GM21529 (cell line): Measurements from ENCODE around the gene PARD6G.
A peak's percentile ranks its signal among the peaks of the same experiment; 100 is the strongest.

Experiments used
- ATAC-seq: cut with Tn5 transposase; IDR thresholded peaks from one replicate; pipeline ENCODE4 v1.9.1; 2021; ENCODE audit not compliant: unreplicated experiment

PARD6G gene

DNA sequence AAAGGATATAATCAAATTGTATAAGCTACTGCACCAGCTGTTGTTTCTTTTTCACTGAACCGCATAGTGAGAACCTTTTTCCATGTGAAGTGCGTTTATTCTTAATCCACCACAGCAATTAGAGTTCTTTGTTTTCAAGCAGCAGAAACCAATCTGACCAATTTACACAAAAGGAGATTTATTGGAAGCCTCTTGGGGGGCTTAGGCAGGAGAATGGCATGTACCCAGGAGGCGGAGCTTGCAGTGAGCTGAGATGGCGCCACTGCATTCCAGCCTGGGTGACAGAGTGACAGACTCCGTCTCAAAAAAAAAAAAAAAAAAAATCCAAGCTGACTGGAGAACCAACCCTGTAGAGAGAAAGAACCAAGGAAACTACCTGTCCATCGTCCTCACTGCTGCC lies 128.2 kb downstream of the PARD6G start:
- no peak for ATAC-seq

DNA sequence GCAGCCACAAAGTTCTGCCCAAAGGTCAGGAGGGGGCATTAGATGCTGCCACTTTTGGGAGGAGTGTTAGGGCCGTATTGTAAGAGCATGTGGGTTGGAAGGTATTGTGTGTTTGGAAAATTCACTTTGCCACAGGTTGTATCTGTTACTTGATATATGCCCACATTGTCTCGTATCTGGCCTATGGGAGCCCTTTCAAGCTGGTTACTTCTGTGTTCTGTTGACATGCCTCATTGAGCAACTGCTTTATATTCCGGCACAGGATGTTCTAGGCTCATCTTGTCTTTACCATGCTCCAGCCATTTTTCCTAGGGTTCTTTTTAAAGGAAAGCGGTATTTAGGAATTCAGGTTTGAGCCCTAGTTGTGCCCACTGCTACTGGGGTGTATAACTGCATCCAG lies 132.3 kb downstream of the PARD6G start:
- ATAC-seq, result no peak

GRCh38 chr18:80112624-80113248 lies 134.6 kb downstream of the PARD6G start:
- ATAC-seq, result no peak

- peak; percentile 30 for ATAC-seq
Measured at GRCh38 chr18:80109676-80110078, 137.6 kb downstream of the PARD6G start.

DNA sequence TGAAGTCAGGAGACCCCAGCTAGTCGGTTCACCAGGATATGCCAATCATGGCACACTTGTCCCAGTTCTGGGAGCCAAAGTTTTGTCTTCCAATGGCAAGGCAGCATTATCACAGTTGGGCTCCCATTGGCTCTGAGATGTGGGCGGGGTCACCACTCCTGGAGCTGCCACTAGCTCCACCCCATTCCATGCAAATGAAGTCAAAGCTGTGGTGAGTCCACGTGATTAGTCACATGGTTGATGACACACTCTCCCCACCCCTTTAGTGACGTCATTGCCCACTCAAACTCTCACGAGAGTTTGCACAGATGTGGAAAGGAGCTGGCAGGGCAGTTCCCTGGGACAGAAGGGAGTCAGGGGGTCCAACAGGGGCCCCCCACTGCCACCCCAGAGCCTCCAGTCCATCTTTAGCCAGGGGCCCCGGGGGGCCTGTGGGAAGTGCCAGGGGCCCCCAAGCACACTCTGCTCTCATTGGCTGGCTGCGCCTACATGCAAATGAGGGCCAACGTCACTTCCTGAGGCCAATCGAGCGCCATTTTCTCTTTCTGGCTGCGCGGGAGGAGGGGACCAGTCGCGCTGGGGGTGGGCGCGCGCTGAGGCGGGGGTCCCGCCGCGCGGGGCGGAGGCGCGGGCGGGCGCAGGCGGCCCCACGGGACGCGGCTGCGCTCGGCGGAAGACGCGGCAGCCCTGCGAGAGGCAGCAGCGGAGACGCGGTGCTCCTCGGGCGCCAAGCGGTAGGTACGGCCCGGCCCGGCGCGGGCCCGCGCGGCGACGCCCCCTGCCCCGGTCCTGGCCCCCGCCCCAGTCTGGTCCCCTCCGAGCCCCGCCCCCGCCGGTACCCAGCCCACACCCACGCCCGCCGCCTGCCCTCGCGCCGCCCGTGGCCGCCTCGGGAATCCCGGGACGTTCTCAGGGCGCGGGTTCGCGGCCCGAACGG lies 138.3 kb downstream of the PARD6G start, which contains the start of gene ADNP2:
Gene ADNP2 (plus strand): TSS at position 524 of the 937 bp plus-strand sequence. CDS start 8,281 bp downstream, outside the sequence.
- ATAC-seq, result peak; percentile 67

GRCh38 chr18:80108121-80108536 lies 139.2 kb downstream of the PARD6G start:
- no peak for ATAC-seq

- no peak for ATAC-seq
Measured at GRCh38 chr18:80107426-80107825, 139.9 kb downstream of the PARD6G start.
